ENCODE data around the gene TAS2R7.

TAS2R7 gene

GRCh38 chr12:10824957-10825356 lies 22.5 kb upstream of the TAS2R7 start:
- H4K20me1 ChIP-seq (ENCODE audit: insufficient read depth), result no peaks in the 10 kb centered on the region
- H3K79me2 ChIP-seq (ENCODE audit: insufficient read depth, low read depth), result no peaks in the 10 kb centered on the region
- no peak for TF ChIP-seq CTCF (conservative IDR thresholded peaks at IDR 0.05; ENCODE audit: low read depth, low read length)
- H3K27me3 ChIP-seq (ENCODE audit: insufficient read depth, low read depth), result no peaks in the 10 kb centered on the region
- no peak overlapping the region for H3K27ac ChIP-seq
- no peaks in the 10 kb centered on the region for H3K4me1 ChIP-seq (ENCODE audit: low read depth, poor library complexity, severe bottlenecking)
- H3K9ac ChIP-seq, result no peak overlapping the region
- no peak overlapping the region for H3K4me2 ChIP-seq
- no peaks in the 10 kb centered on the region for H3K36me3 ChIP-seq (ENCODE audit: insufficient read depth)
- no peak overlapping the region for H3K4me3 ChIP-seq (IDR thresholded peaks at IDR 0.05; ENCODE audit: insufficient read depth, low read depth, low read length)
- H2AFZ ChIP-seq (ENCODE audit: low read depth), result no peak overlapping the region

GRCh38 chr12:10811883-10812536 lies 9.6 kb upstream of the TAS2R7 start:
- Histone ChIP-seq H3K27ac (no peak overlapping the region), H3K79me2 (ENCODE audit: insufficient read depth, low read depth) (no peaks in the 10 kb centered on the region), H3K4me1 (ENCODE audit: low read depth, poor library complexity, severe bottlenecking) (no peaks in the 10 kb centered on the region), H4K20me1 (ENCODE audit: insufficient read depth) (no peaks in the 10 kb centered on the region), H3K9ac (no peak overlapping the region), H2AFZ (ENCODE audit: low read depth) (no peak overlapping the region), H3K4me2 (no peak overlapping the region), H3K4me3 (IDR thresholded peaks at IDR 0.05; ENCODE audit: insufficient read depth, low read depth, low read length) (no peak overlapping the region), H3K27me3 (ENCODE audit: insufficient read depth, low read depth) (no peaks in the 10 kb centered on the region), H3K36me3 (ENCODE audit: insufficient read depth) (no peaks in the 10 kb centered on the region)
- TF ChIP-seq CTCF (conservative IDR thresholded peaks at IDR 0.05; ENCODE audit: low read depth, low read length), result no peak

GRCh38 chr12:10810068-10810467 lies 7.6 kb upstream of the TAS2R7 start, which contains the start of gene TAS2R9:
TAS2R9 (minus strand) TSS chr12:10810168; CDS start chr12:10810075, 93 bp downstream.
- Histone ChIP-seq H3K27ac (no peak within 1 kb of the TSS), H3K79me2 (ENCODE audit: insufficient read depth, low read depth) (no peaks in the 10 kb centered on the region), H4K20me1 (ENCODE audit: insufficient read depth) (no peaks in the 10 kb centered on the region), H2AFZ (ENCODE audit: low read depth) (no peak within 1 kb of the TSS), H3K27me3 (ENCODE audit: insufficient read depth, low read depth) (no peaks in the 10 kb centered on the region), H3K4me3 (IDR thresholded peaks at IDR 0.05; ENCODE audit: insufficient read depth, low read depth, low read length) (no peak within 1 kb of the TSS), H3K9ac (no peak within 1 kb of the TSS), H3K4me1 (ENCODE audit: low read depth, poor library complexity, severe bottlenecking) (no peaks in the 10 kb centered on the region), H3K4me2 (no peak within 1 kb of the TSS), H3K36me3 (ENCODE audit: insufficient read depth) (no peaks in the 10 kb centered on the region)
- TF ChIP-seq CTCF (conservative IDR thresholded peaks at IDR 0.05; ENCODE audit: low read depth, low read length), result no peak

GRCh38 chr12:10807186-10807585 lies 4.8 kb upstream of the TAS2R7 start, which contains the start of gene TAS2R8:
TAS2R8 (minus strand) TSS chr12:10807286; CDS start chr12:10806980, 306 bp downstream.
- Histone ChIP-seq H2AFZ (ENCODE audit: low read depth) (no peak within 1 kb of the TSS), H3K36me3 (ENCODE audit: insufficient read depth) (no peaks in the 10 kb centered on the region), H3K4me1 (ENCODE audit: low read depth, poor library complexity, severe bottlenecking) (no peaks in the 10 kb centered on the region), H3K79me2 (ENCODE audit: insufficient read depth, low read depth) (no peaks in the 10 kb centered on the region), H3K4me2 (no peak within 1 kb of the TSS), H4K20me1 (ENCODE audit: insufficient read depth) (no peaks in the 10 kb centered on the region), H3K27ac (no peak within 1 kb of the TSS), H3K27me3 (ENCODE audit: insufficient read depth, low read depth) (no peaks in the 10 kb centered on the region), H3K9ac (no peak within 1 kb of the TSS), H3K4me3 (IDR thresholded peaks at IDR 0.05; ENCODE audit: insufficient read depth, low read depth, low read length) (no peak within 1 kb of the TSS)
- TF ChIP-seq CTCF (conservative IDR thresholded peaks at IDR 0.05; ENCODE audit: low read depth, low read length), result no peak

Measured in KMS-11 (cell line).